Liver (tissue), 9 donors: Measurements from ENCODE around the gene FOXA2. TPM values are rescaled to one million over a fixed set of nuclear protein-coding genes. Genes with fewer than 3 reads are reported as not detected.

Experiments used
- DNase-seq: peaks from one replicate; pipeline ENCODE4 v3.0.0-alpha.2; 2017; ENCODE audit warnings: low spot score
- H3K27ac ChIP-seq, 2 donors: one replicate each; pipeline ENCODE4 v1.7.0; 2013; ENCODE audit warnings: inconsistent platforms in 2 of 2, low read length in 2 of 2, control low read depth in 1 of 2, low read depth in 1 of 2, mild to moderate bottlenecking in 1 of 2
- H3K27me3 ChIP-seq, 4 donors: one replicate each; pipeline versions ENCODE4 v1.6.1 to v1.7.0; 2013; ENCODE audit warnings: low read length in 3 of 4, inconsistent platforms in 1 of 4, mild to moderate bottlenecking in 1 of 4, moderate library complexity in 1 of 4; ENCODE audit not compliant: control insufficient read depth in 4 of 4, insufficient read depth in 4 of 4
- H3K36me3 ChIP-seq, 4 donors: one replicate each; pipeline versions ENCODE4 v1.6.1 to v1.7.0; 2013; ENCODE audit warnings: low read length in 3 of 4, mild to moderate bottlenecking in 3 of 4, low read depth in 1 of 4, moderate library complexity in 1 of 4; ENCODE audit not compliant: control insufficient read depth in 4 of 4, insufficient read depth in 3 of 4
- H3K4me1 ChIP-seq, 4 donors: one replicate each; pipeline versions ENCODE4 v1.6.1 to v1.7.0; 2013; ENCODE audit warnings: low read length in 3 of 4, mild to moderate bottlenecking in 3 of 4, moderate library complexity in 1 of 4; ENCODE audit not compliant: control insufficient read depth in 4 of 4, insufficient read depth in 4 of 4
- H3K4me3 ChIP-seq, 3 donors: one replicate each; pipeline versions ENCODE4 v1.6.1 to v1.7.0; 2013; ENCODE audit warnings: low read length in 3 of 3, control low read depth in 1 of 3, low read depth in 1 of 3, mild to moderate bottlenecking in 1 of 3
- H3K9ac ChIP-seq, 2 donors: one replicate each; pipeline ENCODE4 v1.7.0; 2013; ENCODE audit warnings: low read length in 2 of 2, mild to moderate bottlenecking in 2 of 2, moderate library complexity in 2 of 2, control low read depth in 1 of 2, low read depth in 1 of 2
- H3K9me3 ChIP-seq, 4 donors: one replicate each; pipeline versions ENCODE4 v1.6.1 to v1.7.0; 2013; ENCODE audit warnings: low read length in 3 of 4; ENCODE audit not compliant: control insufficient read depth in 4 of 4
- ATF3 ChIP-seq: IDR thresholded peaks from 2 replicates; pipeline ENCODE4 v1.6.1; 2016; ENCODE audit warnings: antibody characterized with exemption
- CTCF ChIP-seq: fragments of 150-350 bp; IDR thresholded peaks from 2 replicates; pipeline ENCODE4 v1.5.1; 2017; ENCODE audit warnings: improper control_type of control experiment, low read depth, low read length; ENCODE audit not compliant: missing input control
- EGR1 ChIP-seq, 2 donors: IDR thresholded peaks; 2 replicates each; pipeline ENCODE4 v1.6.1; 2016 to 2018; ENCODE audit warnings: antibody characterized with exemption in 2 of 2, low read depth in 2 of 2
- FOXA1 ChIP-seq: IDR thresholded peaks from 2 replicates; pipeline ENCODE4 v1.6.1; 2016; ENCODE audit warnings: antibody characterized with exemption
- FOXA2 ChIP-seq: IDR thresholded peaks from 2 replicates; pipeline ENCODE4 v1.6.1; 2016; ENCODE audit warnings: antibody characterized with exemption
- GABPA ChIP-seq, 2 donors: IDR thresholded peaks in 1 of 2; conservative IDR thresholded peaks in 1 of 2; 2 replicates each; pipeline ENCODE4 v1.6.1; 2016; ENCODE audit warnings: antibody characterized with exemption in 2 of 2, mild to moderate bottlenecking in 1 of 2, moderate library complexity in 1 of 2
- HNF4A ChIP-seq, 2 donors: conservative IDR thresholded peaks; 2 replicates each; pipeline ENCODE4 v1.6.1; 2016; ENCODE audit warnings: antibody characterized with exemption in 2 of 2, mild to moderate bottlenecking in 2 of 2
- HNF4G ChIP-seq: IDR thresholded peaks from 2 replicates; pipeline ENCODE4 v1.6.1; 2016; ENCODE audit warnings: antibody characterized with exemption
- JUND ChIP-seq, 2 donors: IDR thresholded peaks; 2 replicates each; pipeline ENCODE4 v1.6.1; 2016; ENCODE audit warnings: antibody characterized with exemption in 2 of 2
- MAX ChIP-seq: IDR thresholded peaks from 2 replicates; pipeline ENCODE4 v1.6.1; 2016; ENCODE audit warnings: antibody characterized with exemption
- NR2F2 ChIP-seq: IDR thresholded peaks from 2 replicates; pipeline ENCODE4 v1.6.1; 2016; ENCODE audit warnings: antibody characterized with exemption
- RAD21 ChIP-seq, 2 donors: IDR thresholded peaks; 2 replicates each; pipeline ENCODE4 v1.6.1; 2016; ENCODE audit warnings: antibody characterized with exemption in 2 of 2, mild to moderate bottlenecking in 2 of 2
- REST ChIP-seq: IDR thresholded peaks from 2 replicates; pipeline ENCODE4 v1.6.1; 2016; ENCODE audit warnings: antibody characterized with exemption, mild to moderate bottlenecking
- RXRA ChIP-seq, 2 donors: IDR thresholded peaks; 2 replicates each; pipeline ENCODE4 v1.6.1; 2017 to 2018; ENCODE audit warnings: antibody characterized with exemption in 2 of 2, mild to moderate bottlenecking in 1 of 2
- SP1 ChIP-seq: IDR thresholded peaks from 2 replicates; pipeline ENCODE4 v1.6.1; 2018; ENCODE audit warnings: antibody characterized with exemption, mild to moderate bottlenecking
- TAF1 ChIP-seq: conservative IDR thresholded peaks from 2 replicates; pipeline ENCODE4 v1.6.1; 2016; ENCODE audit warnings: antibody characterized with exemption, mild to moderate bottlenecking
- YY1 ChIP-seq: IDR thresholded peaks from 2 replicates; pipeline ENCODE4 v1.6.1; 2016; ENCODE audit warnings: antibody characterized with exemption, mild to moderate bottlenecking
- ZBTB33 ChIP-seq: IDR thresholded peaks from 2 replicates; pipeline ENCODE4 v1.6.1; 2016; ENCODE audit warnings: antibody characterized with exemption
- WGBS: extraction: QIAGEN DNeasy Blood & Tissue Kit; methylation state at CpG from one replicate; pipeline ENCODE4 v1.1.7; 2013; 5-methylcytosine and 5-hydroxymethylcytosine counted together
- polyA plus RNA-seq, 2 donors: library from polyadenylated mRNA; stranded (reverse) in 1 of 2; unstranded in 1 of 2; fragments of 200-250 nt in 1 of 2; fragments of >200 nt in 1 of 2; fragmentation: Nextera tagmentation in 1 of 2; extraction: Ambion mirVana in 1 of 2; gene quantifications; one replicate each; pipeline versions ENCODE4 v1.2.1 to v1.2.3, GENCODE V29; 2013 to 2015
- total RNA-seq, 2 donors: library from RNA; depleted of rRNA; stranded (reverse); fragments of >200 nt; gene quantifications; one replicate each; pipeline ENCODE4 v1.2.3, GENCODE V29; 2014
- donor health status: healthy.
- donor health status: healthy.
- donor health status: healthy.
- donor health status: healthy.
- donor health status: healthy.

FOXA2 gene
- total and polyA plus RNA-seq, 4 donors: 5.2 to 12.7 (median 11.1) TPM

- no peak for DNase-seq
- no peak for TF ChIP-seq ZBTB33
- no peak for TF ChIP-seq FOXA1
- no peak for TF ChIP-seq CTCF
- no peak for TF ChIP-seq REST
- no peak for TF ChIP-seq HNF4G
- TF ChIP-seq TAF1: no peak
- no peak for TF ChIP-seq RXRA (IDR thresholded peaks at IDR 0.05)
- no peak for TF ChIP-seq YY1
- no peak for TF ChIP-seq HNF4A (conservative IDR thresholded peaks at IDR 0.05)
- no peak for TF ChIP-seq MAX
- TF ChIP-seq SP1: no peak
- TF ChIP-seq JUND (IDR thresholded peaks at IDR 0.05): no peak
- TF ChIP-seq FOXA2: no peak
- TF ChIP-seq RAD21 (IDR thresholded peaks at IDR 0.05): no peak
- TF ChIP-seq GABPA (IDR thresholded peaks at IDR 0.05 in 1 of 2, conservative IDR thresholded peaks at IDR 0.05 in 1 of 2): no peak
- TF ChIP-seq EGR1 (IDR thresholded peaks at IDR 0.05; ENCODE audit: low read depth in 2 of 2): no peak
- TF ChIP-seq ATF3: no peak
- TF ChIP-seq NR2F2: no peak
- H3K27me3 ChIP-seq: no peaks in the 10 kb centered on the region
- H3K27ac ChIP-seq: no peak overlapping the region
- H3K9me3 ChIP-seq: no peaks in the 10 kb centered on the region
- H3K36me3 ChIP-seq: peaks cover 8 to 21% (median 12%) of the 10 kb centered on the region in 4 donors
- no peak overlapping the region for H3K9ac ChIP-seq
- peaks cover 12 to 62% (median 51%) of the 10 kb centered on the region in 4 donors for H3K4me1 ChIP-seq
- 62% methylated on average over 13 of the region's 13 CpGs for WGBS
- no peak overlapping the region for H3K4me3 ChIP-seq
Observed at GRCh38 chr20:22566876-22567658, 17.3 kb downstream of the FOXA2 start.
